Adrenal gland (tissue), 12 donors: ENCODE results near the gene CYP19A1. TPM values are rescaled to one million over a fixed set of nuclear protein-coding genes. Genes with fewer than 3 reads are reported as not detected.

Source experiments
- DNase-seq, 7 donors: peaks; one replicate each; pipeline ENCODE4 v3.0.0-alpha.2; 2019 to 2020
- H3K27ac ChIP-seq, 5 donors: fragments of 200-600 bp; sonication (generic) in 4 of 5; 1 replicate in 3 of 5; 2 replicates in 2 of 5; pipeline versions ENCODE4 v1.5.1 to v1.8.0; 2016 to 2020; ENCODE audit warnings: mild to moderate bottlenecking in 1 of 5
- H3K27me3 ChIP-seq: fragments of 200-600 bp; 2 replicates; pipeline ENCODE4 v1.8.0; 2021
- H3K36me3 ChIP-seq, 2 donors: fragments of 200-600 bp; replicated peaks in 1 of 2; 1 replicate in 1 of 2; 2 replicates in 1 of 2; pipeline versions ENCODE4 v1.5.1 to v1.8.0; 2018 to 2022
- H3K4me1 ChIP-seq, 2 donors: fragments of 200-600 bp; replicated peaks in 1 of 2; 1 replicate in 1 of 2; 2 replicates in 1 of 2; pipeline versions ENCODE4 v1.5.1 to v1.8.0; 2018 to 2021
- H3K4me3 ChIP-seq, 4 donors: fragments of 200-600 bp; sonication (generic) in 3 of 4; one replicate each; pipeline ENCODE4 v1.5.1; 2016 to 2018
- H3K9me3 ChIP-seq, 3 donors: fragments of 200-600 bp; sonication (generic) in 1 of 3; replicated peaks in 1 of 3; 1 replicate in 2 of 3; 2 replicates in 1 of 3; pipeline versions ENCODE4 v1.5.1 to v1.8.0; 2016 to 2021
- CTCF ChIP-seq, 6 experiments: fragments of 450-650 bp in 4 of 6; fragments of 200-600 bp in 2 of 6; sonication (generic) in 1 of 6; IDR thresholded peaks; 1 replicate in 5 of 6; 2 replicates in 1 of 6; pipeline versions ENCODE4 v1.5.1 to v1.8.0; 2016 to 2021; ENCODE audit warnings: antibody characterized with exemption in 6 of 6, mild to moderate bottlenecking in 2 of 6, moderate library complexity in 1 of 6
- POLR2A ChIP-seq, 2 donors: fragments of 450-650 bp; IDR thresholded peaks; one replicate each; pipeline ENCODE4 v1.6.1; 2017; ENCODE audit warnings: antibody characterized with exemption in 2 of 2, mild to moderate bottlenecking in 2 of 2, moderate library complexity in 1 of 2
- WGBS, 4 donors: extraction: QIAGEN DNeasy Blood & Tissue Kit in 2 of 4; methylation state at CpG; one replicate each; pipeline versions ENCODE4 v1.1.5 to v1.1.7; 2013 to 2017; 5-methylcytosine and 5-hydroxymethylcytosine counted together
- intact Hi-C, 2 donors: fragments of 100-400 bp; cut with DNase I; formaldehyde crosslinking; loops; one replicate each; pipeline versions ENCODE4 v1.14.1 to v1.15.0; 2022 to 2023
- polyA plus RNA-seq, 3 donors: library from polyadenylated mRNA; stranded (reverse); fragments of 200-250 nt in 2 of 3; fragments of 350-450 nt in 1 of 3; fragmentation: Illumina TruSeq in 1 of 3; extraction: RNeasy Lipid Tissue Mini Kit (QIAGEN cat#74804) in 1 of 3; gene quantifications; one replicate each; pipeline ENCODE4 v1.2.3, GENCODE V29; 2013 to 2014
- total RNA-seq, 9 donors: library from RNA; depleted of rRNA in 4 of 9; stranded (reverse); fragments of >200 nt in 4 of 9; fragments of 120-200 nt in 1 of 9; fragmentation: NEBNext Ultra II Directional in 1 of 9; extraction: Animal tissue kit (Norgen Biotek cat#: 25700) in 1 of 9; gene quantifications; one replicate each; pipeline versions ENCODE4 v1.1.0 to v1.2.4, GENCODE V29; 2013 to 2023
- donor health status: healthy with polysubstance abuse.
- donor health status: Bipolar disorder and iron deficiency.
- donor health status: DM: yes; HTN: yes; CAD: no.
- donor health status: DM: no; HTN: no; CAD: no.
- donor health status: DM: no; HTN: no; CAD: no.
- donor health status: DM: yes; HTN: yes; CAD: no.

The CYP19A1 gene
- total and polyA plus RNA-seq, 12 donors: 0.41 to 21.6 (median 1.3) TPM

GRCh38 chr15:51274956-51275355, 63.4 kb downstream of the CYP19A1 start:
- DNase-seq: no peak
- H3K9me3 ChIP-seq: no peaks in the 10 kb centered on the region
- no peak for TF ChIP-seq POLR2A (IDR thresholded peaks at IDR 0.05)
- no peak for TF ChIP-seq CTCF (IDR thresholded peaks at IDR 0.05)
- intact Hi-C loops: no loop called here
- no peak overlapping the region for H3K27ac ChIP-seq
- H3K4me3 ChIP-seq: no peak overlapping the region
- H3K27me3 ChIP-seq: no peaks in the 10 kb centered on the region
- no peaks in the 10 kb centered on the region for H3K36me3 ChIP-seq
- WGBS, 4 donors: 82 to 92% (median 84%) methylated on average over 4 of the region's 4 CpGs
- H3K4me1 ChIP-seq: no peaks in the 10 kb centered on the region

GRCh38 chr15:51270706-51271105, 67.7 kb downstream of the CYP19A1 start:
- TF ChIP-seq CTCF (IDR thresholded peaks at IDR 0.05) (no peak), POLR2A (IDR thresholded peaks at IDR 0.05) (no peak)
- no peaks in the 10 kb centered on the region for H3K36me3 ChIP-seq
- H3K27ac ChIP-seq: no peak overlapping the region
- H3K27me3 ChIP-seq: no peaks in the 10 kb centered on the region
- no peak overlapping the region for H3K4me3 ChIP-seq
- DNase-seq: peak in 4 of 7 donors; percentile 29 to 51 (median 44)
- no peaks in the 10 kb centered on the region for H3K9me3 ChIP-seq
- WGBS, 4 donors: 61 to 73% (median 64%) methylated on average over 6 of the region's 6 CpGs
- intact Hi-C loops: no loop called here
- H3K4me1 ChIP-seq: peaks cover 4 to 12% of the 10 kb centered on the region in 2 donors

- intact Hi-C loops: no loop called here
Measured at GRCh38 chr15:51269496-51269895, 68.9 kb downstream of the CYP19A1 start.

GRCh38 chr15:51267703-51268083, 70.7 kb downstream of the CYP19A1 start:
- Histone ChIP-seq H3K4me3 (peak overlapping the region in 2 of 4 donors; percentile 10 to 68), H3K27me3 (no peaks in the 10 kb centered on the region), H3K9me3 (no peaks in the 10 kb centered on the region), H3K4me1 (peaks cover 4 to 12% of the 10 kb centered on the region in 2 donors), H3K36me3 (no peaks in the 10 kb centered on the region), H3K27ac (no peak overlapping the region)
- intact Hi-C loops: no loop called here
- DNase-seq: peak in 4 of 7 donors; percentile 14 to 25 (median 20)
- WGBS, 4 donors: 1 to 9% (median 6%) methylated on average over 7 to 11 of the region's 11 CpGs
- TF ChIP-seq POLR2A (IDR thresholded peaks at IDR 0.05) (no peak), CTCF (IDR thresholded peaks at IDR 0.05) (no peak)

More at GRCh38 chr15:51269496-51269895, 68.9 kb downstream of the CYP19A1 start:
- no peaks in the 10 kb centered on the region for H3K36me3 ChIP-seq
- H3K27me3 ChIP-seq: no peaks in the 10 kb centered on the region
- H3K27ac ChIP-seq: no peak overlapping the region
- DNase-seq: no peak
- H3K4me1 ChIP-seq: peaks cover 4 to 12% of the 10 kb centered on the region in 2 donors
- WGBS, 4 donors: 61 to 86% (median 71%) methylated on average over 2 of the region's 2 CpGs
- no peaks in the 10 kb centered on the region for H3K9me3 ChIP-seq
- TF ChIP-seq CTCF (IDR thresholded peaks at IDR 0.05) (no peak), POLR2A (IDR thresholded peaks at IDR 0.05) (no peak)
- no peak overlapping the region for H3K4me3 ChIP-seq
